Measurements from ENCODE around the gene METTL8. TPM values are rescaled to one million over a fixed set of nuclear protein-coding genes. Genes with fewer than 3 reads are reported as not detected.

METTL8 gene
- total RNA-seq, 2 experiments from 2014 or later = 43.4 to 44.8 TPM

GRCh38 chr2:171297956-171298355 lies 135.8 kb downstream of the METTL8 start:
- Mint-ChIP-seq H3K4me1 (ENCODE audit: low read depth) (no peaks in the 10 kb centered on the region), H3K27me3 (no peaks in the 10 kb centered on the region), H3K4me3 (no peak overlapping the region), H3K36me3 (ENCODE audit: low read depth) (no peaks in the 10 kb centered on the region), H3K27ac (no peak overlapping the region), H3K9me3 (no peaks in the 10 kb centered on the region)
- ChIA-PET CTCF (interaction anchor here (0.6 kb wide), 1 partner anchor 25 kb away, joined by 3 read pairs; no protein-coding TSS in a partner anchor), POLR2A (interaction anchor here (0.6 kb wide), 2 partner anchors 10 to 11 kb away, joined by 3 read pairs; no protein-coding TSS in a partner anchor)
- intact Hi-C loops (cut with micrococcal nuclease) = no loop called here
- no peak for TF ChIP-seq CTCF (IDR thresholded peaks at IDR 0.05)
- ATAC-seq = no peak
- no peak for DNase-seq

GRCh38 chr2:171294608-171295007 lies 139.2 kb downstream of the METTL8 start:
- ATAC-seq (no peak), DNase-seq (no peak)
- Mint-ChIP-seq H3K27ac (no peak overlapping the region), H3K4me1 (ENCODE audit: low read depth) (no peaks in the 10 kb centered on the region), H3K27me3 (no peaks in the 10 kb centered on the region), H3K4me3 (no peak overlapping the region), H3K36me3 (ENCODE audit: low read depth) (no peaks in the 10 kb centered on the region), H3K9me3 (no peaks in the 10 kb centered on the region)
- ChIA-PET POLR2A (no interaction called here), CTCF (no interaction called here)
- intact Hi-C loops (cut with micrococcal nuclease) = no loop called here
- TF ChIP-seq CTCF (IDR thresholded peaks at IDR 0.05) = no peak

- Mint-ChIP-seq H3K36me3 (ENCODE audit: low read depth) (no peaks in the 10 kb centered on the region), H3K27ac (no peak overlapping the region), H3K4me1 (ENCODE audit: low read depth) (no peaks in the 10 kb centered on the region), H3K27me3 (no peaks in the 10 kb centered on the region), H3K4me3 (no peak overlapping the region), H3K9me3 (no peaks in the 10 kb centered on the region)
- no peak for TF ChIP-seq CTCF (IDR thresholded peaks at IDR 0.05)
- ChIA-PET POLR2A (interaction anchor here (0.6 kb wide), 1 partner anchor 223 kb away, joined by 3 read pairs; no protein-coding TSS in a partner anchor), CTCF (no interaction called here)
- ATAC-seq (no peak), DNase-seq (no peak)
- intact Hi-C loops (cut with micrococcal nuclease) = no loop called here
Observed at GRCh38 chr2:171293661-171294060, 140.1 kb downstream of the METTL8 start.

GRCh38 chr2:171289991-171290390 lies 143.8 kb downstream of the METTL8 start:
- H3K9me3 Mint-ChIP-seq = no peaks in the 10 kb centered on the region
- H3K27me3 Mint-ChIP-seq = no peaks in the 10 kb centered on the region
- CTCF ChIA-PET = no interaction called here
- H3K27ac Mint-ChIP-seq = no peak overlapping the region
- no peak overlapping the region for H3K4me3 Mint-ChIP-seq
- intact Hi-C loops (cut with micrococcal nuclease) = no loop called here
- no peak for TF ChIP-seq CTCF (IDR thresholded peaks at IDR 0.05)
- no peaks in the 10 kb centered on the region for H3K36me3 Mint-ChIP-seq (ENCODE audit: low read depth)
- H3K4me1 Mint-ChIP-seq (ENCODE audit: low read depth) = no peaks in the 10 kb centered on the region
- DNase-seq = no peak
- no peak for ATAC-seq
- POLR2A ChIA-PET = no interaction called here

- no peaks in the 10 kb centered on the region for H3K9me3 Mint-ChIP-seq
- no peaks in the 10 kb centered on the region for H3K4me1 Mint-ChIP-seq (ENCODE audit: low read depth)
- no peak overlapping the region for H3K4me3 Mint-ChIP-seq
- ChIA-PET POLR2A (no interaction called here), CTCF (no interaction called here)
- intact Hi-C loops (cut with micrococcal nuclease) = no loop called here
- H3K36me3 Mint-ChIP-seq (ENCODE audit: low read depth) = no peaks in the 10 kb centered on the region
- H3K27me3 Mint-ChIP-seq = no peaks in the 10 kb centered on the region
- ATAC-seq (no peak), DNase-seq (no peak)
- no peak for TF ChIP-seq CTCF (IDR thresholded peaks at IDR 0.05)
- no peak overlapping the region for H3K27ac Mint-ChIP-seq
Observed at GRCh38 chr2:171289316-171289715, 144.5 kb downstream of the METTL8 start.
